CMK (cell line): ENCODE data around the gene CATSPER1.

Experiments
- DNase-seq: peaks from one replicate; pipeline ENCODE4 v3.0.0-alpha.2; 2010; ENCODE audit warnings: low read depth

The CATSPER1 gene

GRCh38 chr11:65968600-65969482 lies 57.4 kb downstream of the CATSPER1 start:
- no peak for DNase-seq

DNA sequence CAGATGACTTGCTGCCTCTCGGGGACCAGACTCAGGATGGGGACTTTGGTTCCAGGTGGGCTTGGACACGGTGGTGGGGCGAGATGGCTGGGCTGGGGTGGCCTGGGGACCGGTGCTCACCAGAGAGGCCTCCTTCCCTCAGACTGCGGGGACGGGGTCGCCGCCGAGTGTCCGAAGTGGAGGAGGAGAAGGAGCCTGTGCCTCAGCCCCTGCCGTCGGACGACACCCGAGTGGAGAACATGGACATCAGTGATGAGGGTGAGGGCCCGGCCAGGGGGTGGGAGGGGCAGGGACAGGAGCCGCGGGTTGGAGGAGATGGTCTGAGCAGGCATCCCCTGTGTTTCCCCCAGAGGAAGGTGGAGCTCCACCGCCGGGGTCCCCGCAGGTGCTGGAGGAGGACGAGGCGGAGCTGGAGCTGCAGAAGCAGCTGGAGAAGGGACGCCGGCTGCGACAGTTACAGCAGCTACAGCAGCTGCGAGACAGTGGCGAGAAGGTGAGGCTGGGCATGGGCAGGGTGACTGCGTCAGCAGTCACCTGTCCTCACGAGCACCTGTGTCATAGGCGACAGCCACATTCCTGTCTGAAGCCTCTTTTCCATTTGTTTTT lies 58.8 kb downstream of the CATSPER1 start:
- no peak for DNase-seq
